ENCODE measurements around the gene LAMA3.

Gene LAMA3

DNA sequence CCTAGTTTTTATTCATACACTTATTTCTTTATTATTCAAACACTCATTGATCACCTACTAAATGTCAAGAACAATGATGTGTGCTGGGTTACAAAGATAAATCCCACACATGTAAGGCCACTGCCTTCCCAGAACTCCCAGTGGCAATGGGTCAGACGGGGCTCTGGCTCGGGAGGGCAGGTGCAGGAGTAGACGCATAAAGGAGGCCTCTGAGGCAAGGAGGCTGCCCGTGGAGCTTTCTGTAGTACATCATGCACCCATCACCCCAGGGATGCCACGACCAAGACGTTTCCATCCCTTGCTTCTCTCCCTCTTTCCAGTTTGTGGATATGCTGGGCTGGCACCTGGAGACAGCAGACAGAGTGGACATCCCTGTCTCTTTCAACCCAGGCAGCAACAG is 172.1 kb downstream of the LAMA3 start:
- no peak for TF ChIP-seq ZFHX2 (tag by site-specific recombination; conservative IDR thresholded peaks at IDR 0.05)
- TF ChIP-seq ZNF629 (tag by site-specific recombination; IDR thresholded peaks at IDR 0.05) = no peak
- TF ChIP-seq ZNF274 (IDR thresholded peaks at IDR 0.05; ENCODE audit: low read length) = no peak
- TF ChIP-seq ZNF274 (tag by site-specific recombination; IDR thresholded peaks at IDR 0.05; ENCODE audit: borderline replicate concordance) = no peak
- TF ChIP-seq ZBTB8A (tag by site-specific recombination; IDR thresholded peaks at IDR 0.05) = no peak
- TF ChIP-seq ZNF768 (tag by site-specific recombination; IDR thresholded peaks at IDR 0.05) = no peak
- TF ChIP-seq ZNF837 (tag by site-specific recombination; IDR thresholded peaks at IDR 0.05) = no peak
- TF ChIP-seq ZFP37 (tag by site-specific recombination; IDR thresholded peaks at IDR 0.05) = no peak
- no peak for TF ChIP-seq ZNF585B (tag by site-specific recombination; IDR thresholded peaks at IDR 0.05)
- no peak for TF ChIP-seq PRDM1 (tag by site-specific recombination; IDR thresholded peaks at IDR 0.05)
- TF ChIP-seq HOXC10 (CRISPR knock-in tag; IDR thresholded peaks at IDR 0.05) = no peak
- TF ChIP-seq ZNF501 (tag by site-specific recombination; IDR thresholded peaks at IDR 0.05) = no peak
- TF ChIP-seq BCL11B (tag by site-specific recombination; IDR thresholded peaks at IDR 0.05; ENCODE audit: low read depth) = no peak
- TF ChIP-seq, protein P1, sequence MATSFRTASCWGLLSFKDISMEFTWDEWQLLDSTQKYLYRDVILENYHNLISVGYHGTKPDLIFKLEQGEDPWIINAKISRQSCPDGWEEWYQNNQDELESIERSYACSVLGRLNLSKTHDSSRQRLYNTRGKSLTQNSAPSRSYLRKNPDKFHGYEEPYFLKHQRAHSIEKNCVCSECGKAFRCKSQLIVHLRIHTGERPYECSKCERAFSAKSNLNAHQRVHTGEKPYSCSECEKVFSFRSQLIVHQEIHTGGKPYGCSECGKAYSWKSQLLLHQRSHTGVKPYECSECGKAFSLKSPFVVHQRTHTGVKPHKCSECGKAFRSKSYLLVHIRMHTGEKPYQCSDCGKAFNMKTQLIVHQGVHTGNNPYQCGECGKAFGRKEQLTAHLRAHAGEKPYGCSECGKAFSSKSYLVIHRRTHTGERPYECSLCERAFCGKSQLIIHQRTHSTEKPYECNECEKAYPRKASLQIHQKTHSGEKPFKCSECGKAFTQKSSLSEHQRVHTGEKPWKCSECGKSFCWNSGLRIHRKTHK (tag by site-specific recombination; IDR thresholded peaks at IDR 0.05) = no peak
- TF ChIP-seq, protein P2, sequence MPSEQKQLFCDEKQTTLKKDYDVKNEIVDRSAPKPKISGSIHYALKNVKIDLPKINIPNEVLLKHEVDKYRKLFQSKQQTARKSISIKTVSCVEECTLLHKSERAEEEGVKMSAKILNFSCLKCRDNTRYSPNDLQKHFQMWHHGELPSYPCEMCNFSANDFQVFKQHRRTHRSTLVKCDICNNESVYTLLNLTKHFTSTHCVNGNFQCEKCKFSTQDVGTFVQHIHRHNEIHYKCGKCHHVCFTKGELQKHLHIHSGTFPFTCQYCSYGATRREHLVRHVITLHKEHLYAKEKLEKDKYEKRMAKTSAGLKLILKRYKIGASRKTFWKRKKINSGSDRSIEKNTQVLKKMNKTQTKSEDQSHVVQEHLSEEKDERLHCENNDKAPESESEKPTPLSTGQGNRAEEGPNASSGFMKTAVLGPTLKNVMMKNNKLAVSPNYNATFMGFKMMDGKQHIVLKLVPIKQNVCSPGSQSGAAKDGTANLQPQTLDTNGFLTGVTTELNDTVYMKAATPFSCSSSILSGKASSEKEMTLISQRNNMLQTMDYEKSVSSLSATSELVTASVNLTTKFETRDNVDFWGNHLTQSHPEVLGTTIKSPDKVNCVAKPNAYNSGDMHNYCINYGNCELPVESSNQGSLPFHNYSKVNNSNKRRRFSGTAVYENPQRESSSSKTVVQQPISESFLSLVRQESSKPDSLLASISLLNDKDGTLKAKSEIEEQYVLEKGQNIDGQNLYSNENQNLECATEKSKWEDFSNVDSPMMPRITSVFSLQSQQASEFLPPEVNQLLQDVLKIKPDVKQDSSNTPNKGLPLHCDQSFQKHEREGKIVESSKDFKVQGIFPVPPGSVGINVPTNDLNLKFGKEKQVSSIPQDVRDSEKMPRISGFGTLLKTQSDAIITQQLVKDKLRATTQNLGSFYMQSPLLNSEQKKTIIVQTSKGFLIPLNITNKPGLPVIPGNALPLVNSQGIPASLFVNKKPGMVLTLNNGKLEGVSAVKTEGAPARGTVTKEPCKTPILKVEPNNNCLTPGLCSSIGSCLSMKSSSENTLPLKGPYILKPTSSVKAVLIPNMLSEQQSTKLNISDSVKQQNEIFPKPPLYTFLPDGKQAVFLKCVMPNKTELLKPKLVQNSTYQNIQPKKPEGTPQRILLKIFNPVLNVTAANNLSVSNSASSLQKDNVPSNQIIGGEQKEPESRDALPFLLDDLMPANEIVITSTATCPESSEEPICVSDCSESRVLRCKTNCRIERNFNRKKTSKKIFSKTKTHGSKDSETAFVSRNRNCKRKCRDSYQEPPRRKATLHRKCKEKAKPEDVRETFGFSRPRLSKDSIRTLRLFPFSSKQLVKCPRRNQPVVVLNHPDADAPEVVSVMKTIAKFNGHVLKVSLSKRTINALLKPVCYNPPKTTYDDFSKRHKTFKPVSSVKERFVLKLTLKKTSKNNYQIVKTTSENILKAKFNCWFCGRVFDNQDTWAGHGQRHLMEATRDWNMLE (tag by site-specific recombination; conservative IDR thresholded peaks at IDR 0.05; ENCODE audit: low read depth) = no peak
- no peak for TF ChIP-seq ZEB2 (tag by site-specific recombination; IDR thresholded peaks at IDR 0.05)
- ChIA-PET POLR2A (no interaction called here), CTCF (interaction anchor here (0.8 to 1.1 kb wide), 2 partner anchors 10 to 57 kb away, joined by 3 read pairs; no protein-coding TSS in a partner anchor)
- H3K4me3 ChIP-seq (ENCODE audit: low read depth, low read length) = no peak overlapping the region
- no peak overlapping the region for H3K27ac ChIP-seq (ENCODE audit: extremely low read depth, low read depth, low read length)
- no peaks in the 10 kb centered on the region for H3K4me1 ChIP-seq (ENCODE audit: control insufficient read depth, insufficient read depth, low read length)
- H3K9me3 ChIP-seq (ENCODE audit: control insufficient read depth, insufficient read depth, low read depth, low read length) = no peaks in the 10 kb centered on the region
- peaks cover 7 to 54% of the 10 kb centered on the region in 2 experiments; a peak in 2 of 3 replicates for H3K36me3 ChIP-seq (ENCODE audit: control insufficient read depth in 2 of 2, insufficient read depth in 1 of 2, low read length in 2 of 2)

DNA sequence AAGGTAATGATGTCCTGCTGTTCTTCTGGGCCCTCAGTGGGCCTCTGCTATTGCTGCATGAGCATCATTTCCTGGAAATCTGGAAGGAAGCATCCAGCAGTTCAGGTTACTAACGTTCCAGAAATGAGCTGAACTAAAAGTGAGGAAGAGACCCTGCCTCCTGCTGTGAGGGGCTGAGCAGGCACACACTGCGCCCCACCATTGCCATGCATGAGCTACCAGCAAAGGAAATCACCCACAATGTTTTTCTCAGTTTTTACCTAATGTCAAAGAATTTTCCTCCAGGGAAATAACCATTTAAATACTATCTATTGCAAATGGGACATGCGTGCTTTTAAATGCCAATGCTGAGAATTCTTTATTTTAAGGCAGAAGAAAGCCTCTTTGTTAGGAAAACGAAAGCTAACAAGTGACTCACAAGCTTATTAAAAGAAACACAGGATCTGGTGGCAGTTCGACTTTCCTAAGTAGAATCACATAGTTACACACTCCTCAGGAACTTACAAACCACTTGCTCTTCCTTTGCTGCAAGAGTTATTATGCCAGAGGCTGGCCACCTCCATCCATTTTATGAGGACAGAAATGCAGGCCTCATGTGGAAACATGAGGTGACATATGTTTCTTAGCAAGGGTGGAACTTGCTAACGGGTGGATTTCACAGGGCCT is 172.7 kb downstream of the LAMA3 start:
- TF ChIP-seq ZNF157 (tag by site-specific recombination; IDR thresholded peaks at IDR 0.05) (no peak), ZNF292 (tag by site-specific recombination; IDR thresholded peaks at IDR 0.05; ENCODE audit: borderline replicate concordance, low read depth) (no peak), ZNF248 (tag by site-specific recombination; IDR thresholded peaks at IDR 0.05) (no peak), ZNF707 (tag by site-specific recombination; IDR thresholded peaks at IDR 0.05) (no peak), SCRT1 (tag by site-specific recombination; IDR thresholded peaks at IDR 0.05; ENCODE audit: borderline replicate concordance) (no peak), ZNF354C (tag by site-specific recombination; IDR thresholded peaks at IDR 0.05; ENCODE audit: borderline replicate concordance, low read depth) (no peak), ZNF548 (tag by site-specific recombination; IDR thresholded peaks at IDR 0.05) (no peak), ZNF521 (tag by site-specific recombination; IDR thresholded peaks at IDR 0.05) (no peak)
- TF ChIP-seq, protein P3, sequence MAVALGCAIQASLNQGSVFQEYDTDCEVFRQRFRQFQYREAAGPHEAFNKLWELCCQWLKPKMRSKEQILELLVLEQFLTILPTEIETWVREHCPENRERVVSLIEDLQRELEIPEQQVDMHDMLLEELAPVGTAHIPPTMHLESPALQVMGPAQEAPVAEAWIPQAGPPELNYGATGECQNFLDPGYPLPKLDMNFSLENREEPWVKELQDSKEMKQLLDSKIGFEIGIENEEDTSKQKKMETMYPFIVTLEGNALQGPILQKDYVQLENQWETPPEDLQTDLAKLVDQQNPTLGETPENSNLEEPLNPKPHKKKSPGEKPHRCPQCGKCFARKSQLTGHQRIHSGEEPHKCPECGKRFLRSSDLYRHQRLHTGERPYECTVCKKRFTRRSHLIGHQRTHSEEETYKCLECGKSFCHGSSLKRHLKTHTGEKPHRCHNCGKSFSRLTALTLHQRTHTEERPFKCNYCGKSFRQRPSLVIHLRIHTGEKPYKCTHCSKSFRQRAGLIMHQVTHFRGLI (tag by site-specific recombination; IDR thresholded peaks at IDR 0.05) = no peak
- TF ChIP-seq, protein P4, sequence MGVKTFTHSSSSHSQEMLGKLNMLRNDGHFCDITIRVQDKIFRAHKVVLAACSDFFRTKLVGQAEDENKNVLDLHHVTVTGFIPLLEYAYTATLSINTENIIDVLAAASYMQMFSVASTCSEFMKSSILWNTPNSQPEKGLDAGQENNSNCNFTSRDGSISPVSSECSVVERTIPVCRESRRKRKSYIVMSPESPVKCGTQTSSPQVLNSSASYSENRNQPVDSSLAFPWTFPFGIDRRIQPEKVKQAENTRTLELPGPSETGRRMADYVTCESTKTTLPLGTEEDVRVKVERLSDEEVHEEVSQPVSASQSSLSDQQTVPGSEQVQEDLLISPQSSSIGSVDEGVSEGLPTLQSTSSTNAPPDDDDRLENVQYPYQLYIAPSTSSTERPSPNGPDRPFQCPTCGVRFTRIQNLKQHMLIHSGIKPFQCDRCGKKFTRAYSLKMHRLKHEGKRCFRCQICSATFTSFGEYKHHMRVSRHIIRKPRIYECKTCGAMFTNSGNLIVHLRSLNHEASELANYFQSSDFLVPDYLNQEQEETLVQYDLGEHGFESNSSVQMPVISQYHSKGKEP (tag by site-specific recombination; IDR thresholded peaks at IDR 0.05) = no peak
- peaks cover 7 to 54% of the 10 kb centered on the region in 2 experiments; a peak in 2 of 3 replicates for H3K36me3 ChIP-seq (ENCODE audit: control insufficient read depth in 2 of 2, insufficient read depth in 1 of 2, low read length in 2 of 2)
- no peaks in the 10 kb centered on the region for H3K4me1 ChIP-seq (ENCODE audit: control insufficient read depth, insufficient read depth, low read length)
- no peaks in the 10 kb centered on the region for H3K9me3 ChIP-seq (ENCODE audit: control insufficient read depth, insufficient read depth, low read depth, low read length)
- ChIA-PET CTCF (interaction anchor here (0.8 to 1.1 kb wide), 2 partner anchors 11 to 57 kb away, joined by 3 read pairs; no protein-coding TSS in a partner anchor), POLR2A (interaction anchor here (1.3 kb wide), 1 partner anchor 10 kb away, joined by 5 read pairs; no protein-coding TSS in a partner anchor)
- H3K4me3 ChIP-seq (ENCODE audit: low read depth, low read length) = no peak overlapping the region
- H3K27ac ChIP-seq (ENCODE audit: extremely low read depth, low read depth, low read length) = no peak overlapping the region
